H1 (cell line): ENCODE results near the gene OR6B2. TPM values are rescaled to one million over a fixed set of nuclear protein-coding genes. Genes with fewer than 3 reads are reported as not detected.

Source experiments
- CTCF ChIA-PET: fragments of 300-600 bp; sonication (Branson Sonifier 250); formaldehyde crosslinking; loops from one replicate; lab custom pipeline; 2021; ENCODE audit not compliant: partially characterized antibody; lab: Charles Lee
- POLR2A ChIA-PET: fragments of 300-600 bp; sonication (Branson Sonifier 250); formaldehyde crosslinking; loops from one replicate; lab custom pipeline; 2021; ENCODE audit warnings: inconsistent platforms; ENCODE audit not compliant: partially characterized antibody; lab: Charles Lee
- DNase-seq, 2 experiments: peaks; one replicate each; pipeline versions ENCODE4 v3.0.0 to v3.0.0-alpha.2; 2010 to 2022; ENCODE audit warnings: low spot score in 2 of 2, low read depth in 1 of 2, mixed read lengths in 1 of 2
- FAIRE-seq: peaks from 2 replicates; lab custom pipeline; 2011; peaks lifted over from hg19 to GRCh38; lab: Jason Lieb, UNC
- H2AFZ ChIP-seq: 2 replicates; pipeline ENCODE4 v1.8.1; 2012; ENCODE audit warnings: low read length, inconsistent platforms
- H2AK5ac ChIP-seq: 2 replicates; pipeline ENCODE4 v1.6.1; 2013; ENCODE audit warnings: low read depth, low read length
- H2BK120ac ChIP-seq: replicated peaks from 2 replicates; pipeline ENCODE3; 2013; ENCODE audit warnings: low read depth, low read length, inconsistent platforms
- H2BK12ac ChIP-seq: 2 replicates; pipeline ENCODE4 v1.6.1; 2013; ENCODE audit warnings: low read depth, low read length
- H2BK15ac ChIP-seq: 2 replicates; pipeline ENCODE4 v1.6.1; 2013; ENCODE audit warnings: low read length
- H2BK20ac ChIP-seq: 2 replicates; pipeline ENCODE4 v1.6.1; 2013; ENCODE audit warnings: low read length
- H2BK5ac ChIP-seq: 2 replicates; pipeline ENCODE4 v1.6.1; 2013; ENCODE audit warnings: low read depth, low read length
- H3K14ac ChIP-seq: 2 replicates; pipeline ENCODE4 v1.6.1; 2013; ENCODE audit warnings: inconsistent platforms; ENCODE audit not compliant: insufficient read length
- H3K18ac ChIP-seq: 2 replicates; pipeline ENCODE4 v1.6.1; 2013; ENCODE audit warnings: low read length; ENCODE audit errors: extremely low read depth
- H3K23ac ChIP-seq: 2 replicates; pipeline ENCODE4 v1.6.1; 2013; ENCODE audit warnings: inconsistent platforms; ENCODE audit not compliant: insufficient read length
- H3K23me2 ChIP-seq: 2 replicates; pipeline ENCODE4 v1.6.1; 2013; ENCODE audit warnings: low read depth, low read length
- H3K27ac ChIP-seq: 2 replicates; pipeline ENCODE4 v1.6.1; 2011; ENCODE audit warnings: low read depth, low read length, inconsistent platforms
- H3K27me3 ChIP-seq, 4 experiments: replicated peaks in 1 of 4; 1 replicate in 1 of 4; 2 replicates in 3 of 4; pipeline versions ENCODE4 v1.6.1 to v1.8.1; 2011 to 2013; ENCODE audit warnings: low read length in 3 of 4, mild to moderate bottlenecking in 3 of 4, inconsistent platforms in 2 of 4, mixed read lengths in 2 of 4, moderate library complexity in 1 of 4; ENCODE audit not compliant: control insufficient read depth in 3 of 4, insufficient read depth in 3 of 4; ENCODE audit errors: extremely low read depth in 1 of 4
- H3K36me3 ChIP-seq, 4 experiments: 2 replicates each; pipeline versions ENCODE4 v1.6.1 to v1.8.1; 2011 to 2013; ENCODE audit warnings: mild to moderate bottlenecking in 4 of 4, low read length in 3 of 4, moderate library complexity in 2 of 4, control low read depth in 1 of 4, inconsistent platforms in 1 of 4; ENCODE audit not compliant: insufficient read depth in 4 of 4, control insufficient read depth in 2 of 4
- H3K4ac ChIP-seq: replicated peaks from 2 replicates; pipeline ENCODE3; 2013; ENCODE audit warnings: low read length, low read depth, mixed read lengths, inconsistent platforms; ENCODE audit not compliant: insufficient read length
- H3K4me1 ChIP-seq, 4 experiments: replicated peaks in 1 of 4; 1 replicate in 1 of 4; 2 replicates in 3 of 4; pipeline versions ENCODE4 v1.6.1 to v1.8.1; 2011 to 2013; ENCODE audit warnings: low read length in 3 of 4, inconsistent platforms in 2 of 4, mixed read lengths in 1 of 4; ENCODE audit not compliant: insufficient read depth in 4 of 4, control insufficient read depth in 3 of 4
- H3K4me2 ChIP-seq, 2 experiments: 2 replicates each; pipeline versions ENCODE4 v1.6.1 to v1.8.1; 2011 to 2013; ENCODE audit warnings: low read depth in 2 of 2, low read length in 2 of 2, control low read depth in 1 of 2, inconsistent platforms in 1 of 2, mild to moderate bottlenecking in 1 of 2; ENCODE audit not compliant: insufficient read depth in 1 of 2
- H3K4me3 ChIP-seq, 4 experiments: fragments of 200-600, 300-600 bp in 1 of 4; sonication (generic), shearing (Covaris generic), sonication (Bioruptor Twin) in 1 of 4; 2 replicates each; pipeline versions ENCODE4 v1.5.1 to v1.8.1; 2011 to 2016; ENCODE audit warnings: low read length in 4 of 4, low read depth in 3 of 4, control low read depth in 2 of 4, inconsistent platforms in 2 of 4, mild to moderate bottlenecking in 2 of 4, mixed read lengths in 1 of 4, moderate library complexity in 1 of 4; ENCODE audit not compliant: insufficient read depth in 2 of 4; ENCODE audit errors: extremely low read depth in 1 of 4
- H3K56ac ChIP-seq: replicated peaks from 2 replicates; pipeline ENCODE3; 2013; ENCODE audit warnings: low read depth, mild to moderate bottlenecking, mixed read lengths, low read length, inconsistent platforms; ENCODE audit not compliant: insufficient read length
- H3K79me1 ChIP-seq: 2 replicates; pipeline ENCODE4 v1.6.1; 2013; ENCODE audit warnings: low read depth, low read length, control low read depth
- H3K79me2 ChIP-seq, 2 experiments: 2 replicates each; pipeline versions ENCODE4 v1.6.1 to v1.8.1; 2012 to 2013; ENCODE audit warnings: low read length in 2 of 2, mild to moderate bottlenecking in 2 of 2, inconsistent platforms in 1 of 2; ENCODE audit not compliant: insufficient read depth in 2 of 2, control insufficient read depth in 1 of 2
- H3K9ac ChIP-seq, 4 experiments: replicated peaks in 1 of 4; 1 replicate in 1 of 4; 2 replicates in 3 of 4; pipeline versions ENCODE4 v1.6.1 to v1.8.1; 2011 to 2013; ENCODE audit warnings: low read depth in 3 of 4, low read length in 3 of 4, control low read depth in 2 of 4, mild to moderate bottlenecking in 2 of 4, moderate library complexity in 2 of 4, inconsistent platforms in 1 of 4; ENCODE audit errors: extremely low read depth in 1 of 4
- H3K9me3 ChIP-seq, 2 experiments: 2 replicates each; pipeline versions ENCODE4 v1.6.1 to v1.8.1; 2012 to 2013; ENCODE audit warnings: mild to moderate bottlenecking in 2 of 2, moderate library complexity in 2 of 2, control low read depth in 1 of 2, inconsistent platforms in 1 of 2, low read depth in 1 of 2, low read length in 1 of 2, mixed read lengths in 1 of 2; ENCODE audit not compliant: insufficient read depth in 2 of 2
- H4K20me1 ChIP-seq, 2 experiments: replicated peaks in 1 of 2; 2 replicates each; pipeline versions ENCODE3 to v1.8.1; 2011 to 2013; ENCODE audit warnings: inconsistent platforms in 2 of 2, low read length in 2 of 2, mild to moderate bottlenecking in 1 of 2; ENCODE audit not compliant: insufficient read depth in 2 of 2, control insufficient read depth in 1 of 2
- H4K5ac ChIP-seq: 2 replicates; pipeline ENCODE4 v1.6.1; 2013; ENCODE audit warnings: low read length, low read depth, mixed read lengths, inconsistent platforms; ENCODE audit not compliant: insufficient read length
- H4K8ac ChIP-seq: 2 replicates; pipeline ENCODE4 v1.8.0; 2013; ENCODE audit warnings: mild to moderate bottlenecking, moderate library complexity, low read length, inconsistent platforms; ENCODE audit not compliant: insufficient read depth; ENCODE audit errors: extremely low read depth
- H4K91ac ChIP-seq: replicated peaks from 2 replicates; pipeline ENCODE3; 2013; ENCODE audit warnings: low read length, mixed read lengths, inconsistent platforms; ENCODE audit not compliant: insufficient read length
- CHD2 ChIP-seq: IDR thresholded peaks from 2 replicates; pipeline ENCODE4 v1.6.1; 2012; ENCODE audit warnings: low read length, improper control_type of control experiment
- HDAC6 ChIP-seq: IDR thresholded peaks from one replicate; pipeline ENCODE4 v1.7.1; 2012; ENCODE audit warnings: low read depth, mild to moderate bottlenecking, inconsistent platforms, low read length, moderate library complexity
- KDM1A ChIP-seq: fragments of 200-600, 300-600 bp; sonication (generic); IDR thresholded peaks from 2 replicates; pipeline ENCODE4 v1.7.1; 2016; ENCODE audit warnings: mild to moderate bottlenecking, low read length, borderline replicate concordance
- NRF1 ChIP-seq: IDR thresholded peaks from 2 replicates; pipeline ENCODE4 v1.6.1; 2011; ENCODE audit warnings: mild to moderate bottlenecking, low read depth, low read length, improper control_type of control experiment
- PHF8 ChIP-seq: fragments of 200-600 bp; sonication (generic); conservative IDR thresholded peaks from 2 replicates; pipeline ENCODE4 v1.7.1; 2012; ENCODE audit warnings: low read depth, mild to moderate bottlenecking, inconsistent platforms, low read length, moderate library complexity
- POLR2A ChIP-seq, 2 experiments: IDR thresholded peaks; 1 replicate in 1 of 2; 2 replicates in 1 of 2; pipeline ENCODE4 v1.6.1; 2011; ENCODE audit warnings: low read depth in 2 of 2, low read length in 2 of 2, mild to moderate bottlenecking in 2 of 2; ENCODE audit errors: control extremely low read depth in 1 of 2
- POLR2AphosphoS5 ChIP-seq: IDR thresholded peaks from 2 replicates; pipeline ENCODE4 v1.6.1; 2011; ENCODE audit warnings: low read depth, low read length
- POU5F1 ChIP-seq: IDR thresholded peaks from 2 replicates; pipeline ENCODE4 v1.6.1; 2011; ENCODE audit warnings: low read depth, mild to moderate bottlenecking, low read length, moderate library complexity
- SAP30 ChIP-seq: fragments of 300-600 bp; sonication (generic); IDR thresholded peaks from 2 replicates; pipeline ENCODE4 v1.7.1; 2012; ENCODE audit warnings: low read length, moderate library complexity, mild to moderate bottlenecking, inconsistent platforms; ENCODE audit not compliant: insufficient read depth, insufficient replicate concordance
- SIRT6 ChIP-seq: IDR thresholded peaks from one replicate; pipeline ENCODE4 v1.7.1; 2012; ENCODE audit warnings: low read length, inconsistent platforms
- TAF7 ChIP-seq: optimal IDR thresholded peaks from 2 replicates; pipeline ENCODE3; 2011; ENCODE audit warnings: low read depth, mild to moderate bottlenecking, inconsistent platforms, low read length, moderate library complexity, borderline replicate concordance
- WGBS, 2 experiments: shearing (Covaris generic) in 1 of 2; methylation state at CpG; one replicate each; pipeline versions ENCODE4 v1.1.6 to v1.1.7; 2013 to 2015; ENCODE audit warnings: low lambda C conversion rate in 2 of 2, mixed read lengths in 2 of 2, inconsistent platforms in 1 of 2, low coverage in 1 of 2, missing lambda C conversion rate in 1 of 2; ENCODE audit not compliant: insufficient replicate concordance in 2 of 2, insufficient coverage in 1 of 2, insufficient read length in 1 of 2; ENCODE audit errors: extremely low coverage in 1 of 2, missing lambda C conversion rate in 1 of 2; 5-methylcytosine and 5-hydroxymethylcytosine counted together
- polyA plus RNA-seq, 7 experiments: library from polyadenylated mRNA; depleted of rRNA in 3 of 7; stranded (reverse) in 5 of 7; unstranded in 2 of 7; fragments of >200 nt in 5 of 7; fragments of 200-250 nt in 2 of 7; gene quantifications; 1 replicate in 5 of 7; 2 replicates in 1 of 7; 4 replicates in 1 of 7; pipeline versions ENCODE4 v1.2.1 to v1.2.3, GENCODE V29; 2011 to 2013; ENCODE audit warnings: missing spikeins in 2 of 7, mixed read lengths in 2 of 7
- total RNA-seq: library from RNA; stranded (reverse); fragmentation: NEBNext Ultra II Directional; extraction: Animal tissue kit (Norgen Biotek cat#: 25700); gene quantifications from 2 replicates; pipeline ENCODE4 v1.2.1, GENCODE V29; 2021
- TF ChIP-seq, protein P1 (sequence below): IDR thresholded peaks from 2 replicates; pipeline ENCODE4 v1.6.1; 2011; ENCODE audit warnings: low read length, improper control_type of control experiment

OR6B2 gene
- total and polyA plus RNA-seq, 2 of the 8 experiments (the other 6 are each of a cell fraction or from before 2014, with no cell fraction given) = not detected

- Histone ChIP-seq H3K4me3 (no peak overlapping the region), H2AFZ (no peak overlapping the region), H3K79me2 (no peaks in the 10 kb centered on the region), H3K18ac (no peak overlapping the region), H3K56ac (no peak overlapping the region), H4K20me1 (peaks cover 2 to 8% of the 10 kb centered on the region in 2 experiments), H3K9ac (no peak overlapping the region), H3K4me1 (no peaks in the 10 kb centered on the region), H3K27me3 (no peaks in the 10 kb centered on the region), H2AK5ac (no peak overlapping the region), H2BK120ac (no peak overlapping the region), H4K8ac (no peak overlapping the region), H3K14ac (no peak overlapping the region), H2BK5ac (no peak overlapping the region), H3K4me2 (no peak overlapping the region), H4K5ac (no peak overlapping the region), H3K9me3 (no peaks in the 10 kb centered on the region), H3K4ac (no peak overlapping the region), H3K36me3 (peaks cover 3 to 35% (median 17%) of the 10 kb centered on the region in 4 experiments; a peak in 7 of 8 replicates), H2BK12ac (no peak overlapping the region), H3K79me1 (peaks cover 2% of the 10 kb centered on the region; the same call in 1 of the 2 replicates), H2BK20ac (no peak overlapping the region), H3K23ac (no peak overlapping the region), H4K91ac (no peak overlapping the region), H3K23me2 (no peaks in the 10 kb centered on the region), H3K27ac (no peak overlapping the region), H2BK15ac (no peak overlapping the region)
- no peak for DNase-seq
- WGBS, 2 experiments = 97% methylated on average over 14 of the region's 14 CpGs; no CpG with 5 or more reads in 1 of the 2 experiments
- POLR2A ChIA-PET = no interaction called here
- TF ChIP-seq KDM1A (no peak), SIRT6 (no peak), POLR2AphosphoS5 (no peak), HDAC6 (no peak), SAP30 (no peak), PHF8 (no peak), TAF7 (no peak), POLR2A (IDR thresholded peaks at IDR 0.05; ENCODE audit: control extremely low read depth in 1 of 2, low read depth in 2 of 2, low read length in 2 of 2) (no peak), CHD2 (no peak), POU5F1 (no peak), NRF1 (no peak)
- TF ChIP-seq, protein P1, sequence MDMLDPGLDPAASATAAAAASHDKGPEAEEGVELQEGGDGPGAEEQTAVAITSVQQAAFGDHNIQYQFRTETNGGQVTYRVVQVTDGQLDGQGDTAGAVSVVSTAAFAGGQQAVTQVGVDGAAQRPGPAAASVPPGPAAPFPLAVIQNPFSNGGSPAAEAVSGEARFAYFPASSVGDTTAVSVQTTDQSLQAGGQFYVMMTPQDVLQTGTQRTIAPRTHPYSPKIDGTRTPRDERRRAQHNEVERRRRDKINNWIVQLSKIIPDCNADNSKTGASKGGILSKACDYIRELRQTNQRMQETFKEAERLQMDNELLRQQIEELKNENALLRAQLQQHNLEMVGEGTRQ = no peak
- no peak for FAIRE-seq
- CTCF ChIA-PET = interaction anchor here (0.5 to 7.8 kb wide), 12 partner anchors 7 to 870 kb away, joined by 3 to 50 read pairs (median 9); no protein-coding TSS in a partner anchor
These were observed 39.3 kb downstream of the OR6B2 start for GRCh38 chr2:239990966-239991365.
